Keratinocyte (primary cell): Measurements from ENCODE around the gene SWT1. TPM values are rescaled to one million over a fixed set of nuclear protein-coding genes. Genes with fewer than 3 reads are reported as not detected.

Source experiments
- DNase-seq: peaks from one replicate; pipeline ENCODE4 v3.0.0-alpha.2; 2011; ENCODE audit warnings: low read depth, missing footprints, low spot score
- FAIRE-seq: peaks from 2 replicates; lab custom pipeline; 2011; peaks lifted over from hg19 to GRCh38; lab: Jason Lieb, UNC
- H2AFZ ChIP-seq: 2 replicates; pipeline ENCODE4 v1.6.0; 2012; ENCODE audit warnings: low read length, control low read depth, inconsistent platforms; ENCODE audit not compliant: control insufficient read depth
- H3K27ac ChIP-seq: 2 replicates; pipeline ENCODE4 v1.5.1; 2011; ENCODE audit warnings: low read length; ENCODE audit not compliant: control insufficient read depth, insufficient read depth
- H3K27me3 ChIP-seq: 3 replicates; pipeline ENCODE4 v1.6.0; 2011; ENCODE audit warnings: low read length; ENCODE audit not compliant: control insufficient read depth, insufficient read depth; ENCODE audit errors: extremely low read depth
- H3K36me3 ChIP-seq, 2 experiments: 2 replicates in 1 of 2; 3 replicates in 1 of 2; pipeline ENCODE4 v1.5.1; 2011; ENCODE audit warnings: low read length in 2 of 2, mild to moderate bottlenecking in 1 of 2; ENCODE audit not compliant: control insufficient read depth in 2 of 2, insufficient read depth in 2 of 2; ENCODE audit errors: extremely low read depth in 1 of 2
- H3K4me1 ChIP-seq: 3 replicates; pipeline ENCODE4 v1.5.1; 2011; ENCODE audit warnings: low read length; ENCODE audit not compliant: control insufficient read depth, insufficient read depth; ENCODE audit errors: extremely low read depth
- H3K4me2 ChIP-seq: 3 replicates; pipeline ENCODE4 v1.6.0; 2011; ENCODE audit warnings: low read depth, low read length; ENCODE audit not compliant: control insufficient read depth, insufficient read depth; ENCODE audit errors: extremely low read depth
- H3K4me3 ChIP-seq, 3 experiments: fragments of 200-600 bp in 1 of 3; sonication (generic) in 1 of 3; 2 replicates in 2 of 3; 3 replicates in 1 of 3; pipeline ENCODE4 v1.5.1; 2011 to 2016; ENCODE audit warnings: low read length in 3 of 3, mild to moderate bottlenecking in 3 of 3, control low read depth in 2 of 3, inconsistent platforms in 1 of 3, low read depth in 1 of 3, mixed read lengths in 1 of 3, mixed run types in 1 of 3, moderate library complexity in 1 of 3; ENCODE audit not compliant: control insufficient read depth in 2 of 3, insufficient read depth in 2 of 3; ENCODE audit errors: extremely low read depth in 1 of 3
- H3K79me2 ChIP-seq: 2 replicates; pipeline ENCODE4 v1.6.0; 2012; ENCODE audit warnings: low read length; ENCODE audit not compliant: control insufficient read depth, insufficient read depth
- H3K9ac ChIP-seq: 3 replicates; pipeline ENCODE4 v1.6.0; 2011; ENCODE audit warnings: low read length; ENCODE audit not compliant: control insufficient read depth, insufficient read depth; ENCODE audit errors: extremely low read depth
- H3K9me1 ChIP-seq: 3 replicates; pipeline ENCODE4 v1.6.0; 2011; ENCODE audit warnings: low read length; ENCODE audit not compliant: control insufficient read depth, insufficient read depth; ENCODE audit errors: extremely low read depth
- H3K9me3 ChIP-seq: 2 replicates; pipeline ENCODE4 v1.5.1; 2012; ENCODE audit warnings: low read depth, low read length; ENCODE audit not compliant: control insufficient read depth
- H4K20me1 ChIP-seq: 3 replicates; pipeline ENCODE4 v1.6.0; 2011; ENCODE audit warnings: low read length; ENCODE audit not compliant: control insufficient read depth, insufficient read depth; ENCODE audit errors: extremely low read depth
- CTCF ChIP-seq, 3 experiments: IDR thresholded peaks in 1 of 3; conservative IDR thresholded peaks in 1 of 3; optimal IDR thresholded peaks in 1 of 3; 2 replicates in 2 of 3; 3 replicates in 1 of 3; pipeline versions ENCODE3 to v1.5.1; 2011; ENCODE audit warnings: low read length in 3 of 3, mild to moderate bottlenecking in 3 of 3, moderate library complexity in 2 of 3, control low read depth in 1 of 3, inconsistent platforms in 1 of 3; ENCODE audit not compliant: insufficient read depth in 2 of 3; ENCODE audit errors: extremely low read depth in 1 of 3
- EZH2 ChIP-seq: IDR thresholded peaks from one replicate; pipeline ENCODE4 v1.6.1; 2012; ENCODE audit warnings: inconsistent platforms, mild to moderate bottlenecking, low read length, moderate library complexity
- dilution Hi-C: fragments of 300-500 bp; cut with MboI; formaldehyde crosslinking; loops from one replicate; pipeline ENCODE4 v1.7.0; 2020; ENCODE audit warnings: low sequenced_read_pairs; ENCODE audit not compliant: extremely low pct_ligation_motif_present
- polyA plus RNA-seq, 5 experiments: library from polyadenylated mRNA; depleted of rRNA in 3 of 5; stranded (reverse) in 3 of 5; stranded (forward) in 1 of 5; unstranded in 1 of 5; fragments of >200 nt; gene quantifications; 1 replicate in 1 of 5; 2 replicates in 3 of 5; 3 replicates in 1 of 5; pipeline versions ENCODE4 v1.2.1 to v1.2.3, GENCODE V29; 2011 to 2012; ENCODE audit warnings: missing spikeins in 2 of 5, low read depth in 1 of 5, low replicate concordance in 1 of 5

Gene SWT1
- polyA plus RNA-seq, 1 donor (not counting 4 experiments of a cell fraction or from before 2014, with no cell fraction given), result 2.9 TPM

GRCh38 chr1:185292237-185292636, 135.3 kb downstream of the SWT1 start:
- no peak overlapping the region for H3K9ac ChIP-seq
- no peak overlapping the region for H3K4me2 ChIP-seq
- no peaks in the 10 kb centered on the region for H3K27me3 ChIP-seq
- no peaks in the 10 kb centered on the region for H4K20me1 ChIP-seq
- H3K4me1 ChIP-seq, result no peaks in the 10 kb centered on the region
- H3K36me3 ChIP-seq, result peaks cover 9 to 13% of the 10 kb centered on the region in 2 experiments
- no peak for DNase-seq
- no peaks in the 10 kb centered on the region for H3K9me3 ChIP-seq
- FAIRE-seq, result no peak
- no peak for TF ChIP-seq EZH2
- no peak for TF ChIP-seq CTCF (optimal IDR thresholded peaks at IDR 0.05 in 1 of 3, IDR thresholded peaks at IDR 0.05 in 1 of 3, conservative IDR thresholded peaks at IDR 0.05 in 1 of 3; ENCODE audit: extremely low read depth in 1 of 3, insufficient read depth in 2 of 3, low read length in 3 of 3)
- H3K27ac ChIP-seq, result no peak overlapping the region
- no peaks in the 10 kb centered on the region for H3K79me2 ChIP-seq
- H2AFZ ChIP-seq, result no peak overlapping the region
- dilution Hi-C loops, result loop anchor here (10.0 kb wide), 1 partner anchor 383 kb away; no protein-coding TSS in a partner anchor
- no peak overlapping the region for H3K4me3 ChIP-seq
- no peaks in the 10 kb centered on the region for H3K9me1 ChIP-seq

GRCh38 chr1:185293967-185294542, 137.1 kb downstream of the SWT1 start:
- peaks cover 19 to 22% of the 10 kb centered on the region in 2 experiments for H3K36me3 ChIP-seq
- H3K9ac ChIP-seq, result no peak overlapping the region
- H3K27me3 ChIP-seq, result no peaks in the 10 kb centered on the region
- no peak overlapping the region for H3K4me3 ChIP-seq
- FAIRE-seq, result no peak
- H4K20me1 ChIP-seq, result no peaks in the 10 kb centered on the region
- dilution Hi-C loops, result loop anchor here (10.0 kb wide), 1 partner anchor 381 kb away; no protein-coding TSS in a partner anchor
- no peak overlapping the region for H3K27ac ChIP-seq
- H3K79me2 ChIP-seq, result no peaks in the 10 kb centered on the region
- TF ChIP-seq EZH2, result no peak
- H3K9me3 ChIP-seq, result no peaks in the 10 kb centered on the region
- H2AFZ ChIP-seq, result no peak overlapping the region
- H3K9me1 ChIP-seq, result no peaks in the 10 kb centered on the region
- no peak for DNase-seq
- H3K4me1 ChIP-seq, result no peaks in the 10 kb centered on the region
- H3K4me2 ChIP-seq, result no peak overlapping the region

- Histone ChIP-seq H3K4me2 (no peak overlapping the region), H3K4me1 (no peaks in the 10 kb centered on the region), H3K79me2 (no peaks in the 10 kb centered on the region), H3K9ac (no peak overlapping the region), H2AFZ (no peak overlapping the region), H3K27ac (no peak overlapping the region), H3K36me3 (peaks cover 25 to 26% of the 10 kb centered on the region in 2 experiments), H3K9me3 (no peaks in the 10 kb centered on the region), H3K9me1 (no peaks in the 10 kb centered on the region), H4K20me1 (no peaks in the 10 kb centered on the region), H3K4me3 (no peak overlapping the region), H3K27me3 (no peaks in the 10 kb centered on the region)
- DNase-seq (no peak), FAIRE-seq (no peak)
- TF ChIP-seq EZH2, result no peak
- TF ChIP-seq CTCF (optimal IDR thresholded peaks at IDR 0.05 in 1 of 3, IDR thresholded peaks at IDR 0.05 in 1 of 3, conservative IDR thresholded peaks at IDR 0.05 in 1 of 3; ENCODE audit: extremely low read depth in 1 of 3, insufficient read depth in 2 of 3, low read length in 3 of 3), result no peak
- dilution Hi-C loops, result loop anchor here (10.0 kb wide), 1 partner anchor 380 kb away; no protein-coding TSS in a partner anchor
Measured at GRCh38 chr1:185295091-185295490, 138.1 kb downstream of the SWT1 start.
